WTC11 (cell line): Measurements from ENCODE around the gene ITFG1. TPM values are rescaled to one million over a fixed set of nuclear protein-coding genes. Genes with fewer than 3 reads are reported as not detected.
"Not testable (repeated sequence)": the region's sequence is repeated elsewhere in the genome, so short reads cannot be mapped to it uniquely, and the experiment has no call there.

Experiments
- ATAC-seq: fragments of 200-7000 bp; cut with Tn5 transposase; 2 replicates; pipeline ENCODE4 v1.10.0; 2021; ENCODE audit warnings: mild to moderate bottlenecking, moderate library complexity
- CTCF ChIA-PET: fragments of 300-600 bp; sonication (Branson Sonifier 250); formaldehyde crosslinking; loops from one replicate; lab custom pipeline; 2021; ENCODE audit warnings: antibody characterized with exemption; lab: Charles Lee
- POLR2A ChIA-PET: fragments of 350-600 bp; sonication (Branson Sonifier 250); formaldehyde crosslinking; loops from one replicate; lab custom pipeline; 2021; ENCODE audit warnings: antibody characterized with exemption; lab: Charles Lee
- DNase-seq: peaks from one replicate; pipeline ENCODE4 v3.0.0; 2021; ENCODE audit warnings: low spot score
- H3K27ac Mint-ChIP-seq: 2 replicates; pipeline ENCODE4 v1.8.0; 2021; ENCODE audit warnings: mixed read lengths
- H3K27me3 Mint-ChIP-seq: 2 replicates; pipeline ENCODE4 v1.8.0; 2021; ENCODE audit warnings: low read depth, mild to moderate bottlenecking, moderate library complexity, mixed read lengths
- H3K36me3 Mint-ChIP-seq: 2 replicates; pipeline ENCODE4 v1.8.0; 2021; ENCODE audit warnings: mixed read lengths
- H3K4me1 Mint-ChIP-seq: 2 replicates; pipeline ENCODE4 v1.8.0; 2022; ENCODE audit warnings: mixed read lengths
- H3K4me3 Mint-ChIP-seq: 2 replicates; pipeline ENCODE4 v1.8.0; 2021; ENCODE audit warnings: mild to moderate bottlenecking, moderate library complexity, mixed read lengths
- H3K9me3 Mint-ChIP-seq: 2 replicates; pipeline ENCODE4 v1.8.0; 2021; ENCODE audit warnings: mixed read lengths
- ZNF138 ChIP-seq: sonication (generic); formaldehyde crosslinking; conservative IDR thresholded peaks from 2 replicates; pipeline ENCODE4 v1.8.1; 2022; ENCODE audit warnings: mild to moderate bottlenecking, moderate library complexity, missing genetic modification reagents
- total RNA-seq: library from RNA; stranded (reverse); gene quantifications from 3 replicates; pipeline ENCODE4 v1.2.3, GENCODE V29; 2021
- TF ChIP-seq, protein P1 (sequence below): sonication (generic); formaldehyde crosslinking; IDR thresholded peaks from 2 replicates; pipeline ENCODE4 v1.8.0; 2023; ENCODE audit warnings: mild to moderate bottlenecking, missing genetic modification reagents
- TF ChIP-seq, protein P2 (sequence below): sonication (generic); formaldehyde crosslinking; IDR thresholded peaks from 2 replicates; pipeline ENCODE4 v1.8.1; 2023; ENCODE audit warnings: mild to moderate bottlenecking, missing genetic modification reagents, moderate library complexity
- TF ChIP-seq, protein P3 (sequence below): sonication (generic); formaldehyde crosslinking; IDR thresholded peaks from 2 replicates; pipeline ENCODE4 v1.8.1; 2023; ENCODE audit warnings: mild to moderate bottlenecking, missing genetic modification reagents
- TF ChIP-seq, protein P4 (sequence below): sonication (generic); formaldehyde crosslinking; IDR thresholded peaks from 2 replicates; pipeline ENCODE4 v1.8.0; 2022; ENCODE audit warnings: mild to moderate bottlenecking, missing genetic modification reagents
- TF ChIP-seq, protein P5 (sequence below): sonication (generic); formaldehyde crosslinking; IDR thresholded peaks from 2 replicates; pipeline ENCODE4 v1.8.0; 2022; ENCODE audit warnings: mild to moderate bottlenecking, missing genetic modification reagents
- TF ChIP-seq, protein P6 (sequence below): sonication (generic); formaldehyde crosslinking; IDR thresholded peaks from 2 replicates; pipeline ENCODE4 v1.8.1; 2022; ENCODE audit warnings: low read depth, missing genetic modification reagents, borderline replicate concordance

Gene ITFG1
- total RNA-seq, 1 experiment from 2014 or later: 21.1 TPM

DNA sequence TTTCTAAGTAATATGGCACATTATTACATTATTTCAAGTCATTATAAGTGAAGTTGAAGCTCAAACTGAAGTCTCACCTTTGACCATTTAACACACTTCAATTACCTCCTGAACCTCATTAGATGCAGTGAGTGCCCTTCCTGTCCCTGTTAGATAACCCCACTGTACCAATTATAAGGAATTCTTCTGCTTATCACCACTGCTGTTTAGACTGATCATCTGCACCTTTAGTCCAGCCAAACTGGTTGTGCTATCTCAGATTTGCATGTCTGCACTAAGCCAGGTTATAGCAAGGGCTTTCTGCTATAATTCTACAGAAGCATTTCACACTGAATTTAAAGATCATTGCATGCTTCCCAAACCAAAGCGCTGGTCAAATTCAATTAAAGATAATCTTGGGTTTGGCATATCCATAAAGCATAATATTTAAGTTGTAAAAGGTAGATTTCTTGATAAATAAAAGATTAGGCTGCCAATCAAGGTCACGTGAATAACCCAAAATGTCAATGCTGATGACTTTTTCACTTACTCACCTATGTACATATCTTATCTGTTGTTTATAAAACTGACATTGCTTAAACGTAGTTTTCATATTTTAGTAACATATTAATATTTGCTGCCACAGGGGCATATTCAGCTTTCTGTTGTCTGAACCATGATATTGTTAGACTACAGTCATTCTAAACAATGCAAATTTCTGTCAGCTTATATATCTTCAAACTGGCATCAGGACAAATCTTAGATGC, 11.9 kb downstream of the ITFG1 start:
- Mint-ChIP-seq H3K9me3 (no peaks in the 10 kb centered on the region), H3K4me1 (peaks cover 7% of the 10 kb centered on the region; the same call in 1 of the 2 replicates), H3K27me3 (no peaks in the 10 kb centered on the region), H3K4me3 (no peak overlapping the region), H3K27ac (no peak overlapping the region), H3K36me3 (peaks cover 28% of the 10 kb centered on the region)
- no peak for ATAC-seq
- POLR2A ChIA-PET: no interaction called here
- TF ChIP-seq, protein P1, sequence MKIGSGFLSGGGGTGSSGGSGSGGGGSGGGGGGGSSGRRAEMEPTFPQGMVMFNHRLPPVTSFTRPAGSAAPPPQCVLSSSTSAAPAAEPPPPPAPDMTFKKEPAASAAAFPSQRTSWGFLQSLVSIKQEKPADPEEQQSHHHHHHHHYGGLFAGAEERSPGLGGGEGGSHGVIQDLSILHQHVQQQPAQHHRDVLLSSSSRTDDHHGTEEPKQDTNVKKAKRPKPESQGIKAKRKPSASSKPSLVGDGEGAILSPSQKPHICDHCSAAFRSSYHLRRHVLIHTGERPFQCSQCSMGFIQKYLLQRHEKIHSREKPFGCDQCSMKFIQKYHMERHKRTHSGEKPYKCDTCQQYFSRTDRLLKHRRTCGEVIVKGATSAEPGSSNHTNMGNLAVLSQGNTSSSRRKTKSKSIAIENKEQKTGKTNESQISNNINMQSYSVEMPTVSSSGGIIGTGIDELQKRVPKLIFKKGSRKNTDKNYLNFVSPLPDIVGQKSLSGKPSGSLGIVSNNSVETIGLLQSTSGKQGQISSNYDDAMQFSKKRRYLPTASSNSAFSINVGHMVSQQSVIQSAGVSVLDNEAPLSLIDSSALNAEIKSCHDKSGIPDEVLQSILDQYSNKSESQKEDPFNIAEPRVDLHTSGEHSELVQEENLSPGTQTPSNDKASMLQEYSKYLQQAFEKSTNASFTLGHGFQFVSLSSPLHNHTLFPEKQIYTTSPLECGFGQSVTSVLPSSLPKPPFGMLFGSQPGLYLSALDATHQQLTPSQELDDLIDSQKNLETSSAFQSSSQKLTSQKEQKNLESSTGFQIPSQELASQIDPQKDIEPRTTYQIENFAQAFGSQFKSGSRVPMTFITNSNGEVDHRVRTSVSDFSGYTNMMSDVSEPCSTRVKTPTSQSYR (CRISPR knock-in tag): no peak
- TF ChIP-seq, protein P2, sequence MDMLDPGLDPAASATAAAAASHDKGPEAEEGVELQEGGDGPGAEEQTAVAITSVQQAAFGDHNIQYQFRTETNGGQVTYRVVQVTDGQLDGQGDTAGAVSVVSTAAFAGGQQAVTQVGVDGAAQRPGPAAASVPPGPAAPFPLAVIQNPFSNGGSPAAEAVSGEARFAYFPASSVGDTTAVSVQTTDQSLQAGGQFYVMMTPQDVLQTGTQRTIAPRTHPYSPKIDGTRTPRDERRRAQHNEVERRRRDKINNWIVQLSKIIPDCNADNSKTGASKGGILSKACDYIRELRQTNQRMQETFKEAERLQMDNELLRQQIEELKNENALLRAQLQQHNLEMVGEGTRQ (CRISPR knock-in tag): no peak
- TF ChIP-seq, protein P3, sequence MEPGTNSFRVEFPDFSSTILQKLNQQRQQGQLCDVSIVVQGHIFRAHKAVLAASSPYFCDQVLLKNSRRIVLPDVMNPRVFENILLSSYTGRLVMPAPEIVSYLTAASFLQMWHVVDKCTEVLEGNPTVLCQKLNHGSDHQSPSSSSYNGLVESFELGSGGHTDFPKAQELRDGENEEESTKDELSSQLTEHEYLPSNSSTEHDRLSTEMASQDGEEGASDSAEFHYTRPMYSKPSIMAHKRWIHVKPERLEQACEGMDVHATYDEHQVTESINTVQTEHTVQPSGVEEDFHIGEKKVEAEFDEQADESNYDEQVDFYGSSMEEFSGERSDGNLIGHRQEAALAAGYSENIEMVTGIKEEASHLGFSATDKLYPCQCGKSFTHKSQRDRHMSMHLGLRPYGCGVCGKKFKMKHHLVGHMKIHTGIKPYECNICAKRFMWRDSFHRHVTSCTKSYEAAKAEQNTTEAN: no peak
- TF ChIP-seq, protein P4, sequence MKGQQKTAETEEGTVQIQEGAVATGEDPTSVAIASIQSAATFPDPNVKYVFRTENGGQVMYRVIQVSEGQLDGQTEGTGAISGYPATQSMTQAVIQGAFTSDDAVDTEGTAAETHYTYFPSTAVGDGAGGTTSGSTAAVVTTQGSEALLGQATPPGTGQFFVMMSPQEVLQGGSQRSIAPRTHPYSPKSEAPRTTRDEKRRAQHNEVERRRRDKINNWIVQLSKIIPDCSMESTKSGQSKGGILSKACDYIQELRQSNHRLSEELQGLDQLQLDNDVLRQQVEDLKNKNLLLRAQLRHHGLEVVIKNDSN: no peak
- CTCF ChIA-PET: interaction anchor here (0.7 kb wide), 1 partner anchor 1722 kb away, joined by 4 read pairs; no protein-coding TSS in a partner anchor
- no peak for DNase-seq

DNA sequence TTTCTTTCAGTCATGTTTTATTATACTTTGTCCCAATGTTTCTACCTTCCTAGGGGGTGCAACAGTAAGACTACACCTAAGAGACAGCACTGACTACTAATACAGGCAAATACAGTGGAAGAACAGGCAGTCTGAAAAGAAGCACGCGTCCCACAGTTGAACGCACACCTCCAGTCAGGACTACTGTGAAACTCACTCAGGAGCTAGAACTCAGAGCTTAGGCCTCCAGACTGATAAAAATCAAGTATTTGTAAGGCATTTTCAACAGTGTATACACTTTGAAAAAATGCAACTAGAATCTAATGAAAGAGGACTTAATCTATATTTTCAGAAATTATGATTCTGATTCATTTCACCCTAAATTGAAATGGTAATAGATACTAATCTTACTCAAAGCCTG, 14.4 kb downstream of the ITFG1 start:
- CTCF ChIA-PET: no interaction called here
- Mint-ChIP-seq H3K27ac (no peak overlapping the region; the same call in 1 of the 2 replicates), H3K4me3 (no peak overlapping the region), H3K9me3 (peaks cover 16% of the 10 kb centered on the region), H3K27me3 (no peaks in the 10 kb centered on the region), H3K4me1 (peaks cover under 1% of the 10 kb centered on the region; the same call in 1 of the 2 replicates), H3K36me3 (peaks cover 29% of the 10 kb centered on the region)
- POLR2A ChIA-PET: no interaction called here
- no peak for ATAC-seq
- DNase-seq: no peak
- TF ChIP-seq, protein P5, sequence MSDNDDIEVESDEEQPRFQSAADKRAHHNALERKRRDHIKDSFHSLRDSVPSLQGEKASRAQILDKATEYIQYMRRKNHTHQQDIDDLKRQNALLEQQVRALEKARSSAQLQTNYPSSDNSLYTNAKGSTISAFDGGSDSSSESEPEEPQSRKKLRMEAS (CRISPR knock-in tag): no peak
- TF ChIP-seq ZNF138: no peak
- TF ChIP-seq, protein P6, sequence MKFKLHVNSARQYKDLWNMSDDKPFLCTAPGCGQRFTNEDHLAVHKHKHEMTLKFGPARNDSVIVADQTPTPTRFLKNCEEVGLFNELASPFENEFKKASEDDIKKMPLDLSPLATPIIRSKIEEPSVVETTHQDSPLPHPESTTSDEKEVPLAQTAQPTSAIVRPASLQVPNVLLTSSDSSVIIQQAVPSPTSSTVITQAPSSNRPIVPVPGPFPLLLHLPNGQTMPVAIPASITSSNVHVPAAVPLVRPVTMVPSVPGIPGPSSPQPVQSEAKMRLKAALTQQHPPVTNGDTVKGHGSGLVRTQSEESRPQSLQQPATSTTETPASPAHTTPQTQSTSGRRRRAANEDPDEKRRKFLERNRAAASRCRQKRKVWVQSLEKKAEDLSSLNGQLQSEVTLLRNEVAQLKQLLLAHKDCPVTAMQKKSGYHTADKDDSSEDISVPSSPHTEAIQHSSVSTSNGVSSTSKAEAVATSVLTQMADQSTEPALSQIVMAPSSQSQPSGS (CRISPR knock-in tag): no peak

DNA sequence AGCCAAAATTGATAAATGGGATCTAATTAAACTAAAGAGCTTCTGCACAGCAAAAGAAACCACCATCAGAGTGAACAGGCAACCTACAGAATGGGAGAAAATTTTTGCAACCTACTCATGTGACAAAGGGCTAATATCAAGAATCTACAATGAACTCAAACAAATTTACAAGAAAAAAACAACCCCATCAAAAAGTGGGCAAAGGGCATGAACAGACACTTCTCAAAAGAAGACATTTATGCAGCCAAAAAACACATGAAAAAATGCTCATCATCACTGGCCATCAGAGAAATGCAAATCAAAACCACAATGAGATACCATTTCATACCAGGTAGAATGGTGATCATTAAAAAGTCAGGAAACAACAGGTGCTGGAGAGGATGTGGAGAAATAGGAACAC, 18.0 kb downstream of the ITFG1 start:
- POLR2A ChIA-PET, H3K27ac Mint-ChIP-seq, CTCF ChIA-PET, H3K4me1 Mint-ChIP-seq, ATAC-seq, H3K27me3 Mint-ChIP-seq, H3K4me3 Mint-ChIP-seq, DNase-seq: not testable (repeated sequence)
- Mint-ChIP-seq H3K36me3 (peaks cover 38% of the 10 kb centered on the region), H3K9me3 (peaks cover 34% of the 10 kb centered on the region)

DNA sequence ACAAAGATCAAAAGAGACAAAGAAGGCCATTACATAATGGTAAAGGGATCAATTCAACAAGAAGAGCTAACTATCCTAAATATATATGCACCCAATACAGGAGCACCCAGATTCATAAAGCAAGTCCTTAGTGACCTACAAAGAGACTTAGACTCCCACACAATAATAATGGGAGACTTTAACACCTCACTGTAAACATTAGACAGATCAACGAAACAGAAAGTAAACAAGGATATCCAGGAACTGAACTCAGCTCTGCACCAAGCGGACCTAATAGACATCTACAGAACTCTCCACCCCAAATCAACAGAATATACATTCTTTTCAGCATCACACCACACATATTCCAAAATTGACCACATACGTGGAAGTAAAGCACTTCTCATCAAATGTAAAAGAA, 20.8 kb downstream of the ITFG1 start:
- H3K4me1 Mint-ChIP-seq, DNase-seq, H3K4me3 Mint-ChIP-seq, H3K27ac Mint-ChIP-seq, ATAC-seq, H3K27me3 Mint-ChIP-seq, POLR2A ChIA-PET, CTCF ChIA-PET: not testable (repeated sequence)
- peaks cover 40% of the 10 kb centered on the region for H3K9me3 Mint-ChIP-seq
- peaks cover 45% of the 10 kb centered on the region for H3K36me3 Mint-ChIP-seq

DNA sequence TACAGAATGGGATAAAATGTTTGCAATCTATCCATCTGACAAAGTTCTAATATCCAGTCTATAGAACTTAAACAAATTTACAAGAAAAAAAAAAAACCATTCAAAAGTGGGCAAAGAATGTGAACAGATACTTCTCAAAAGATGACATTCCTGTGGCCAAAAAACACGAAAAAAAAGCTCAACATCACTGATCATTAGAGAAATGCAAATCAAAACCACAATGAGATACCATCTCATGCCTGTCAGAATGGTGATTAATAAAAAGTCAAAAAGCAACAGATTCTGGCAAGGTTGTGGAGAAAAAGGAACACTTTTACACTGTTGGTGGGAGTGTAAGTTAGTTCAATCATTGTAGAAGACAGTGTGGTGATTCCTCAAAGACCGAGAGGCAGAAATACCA, 26.6 kb downstream of the ITFG1 start:
- ATAC-seq, DNase-seq, H3K27ac Mint-ChIP-seq, H3K27me3 Mint-ChIP-seq, H3K4me1 Mint-ChIP-seq, H3K4me3 Mint-ChIP-seq, POLR2A ChIA-PET, CTCF ChIA-PET: not testable (repeated sequence)
- Mint-ChIP-seq H3K9me3 (peaks cover 33% of the 10 kb centered on the region), H3K36me3 (peaks cover 37% of the 10 kb centered on the region)
